Parathyroid adenoma (tissue), 2 donors: Measurements from ENCODE around the gene CADM4.

Source experiments
- H2AFZ ChIP-seq: fragments of 300-600 bp; sonication (generic); one replicate; pipeline ENCODE4 v1.7.0; 2017; ENCODE audit warnings: antibody characterized with exemption, mild to moderate bottlenecking
- H3K27ac ChIP-seq: fragments of 300-600 bp; sonication (generic); one replicate; pipeline ENCODE4 v1.7.0; 2017
- H3K27me3 ChIP-seq: fragments of 300-600 bp; sonication (generic); one replicate; pipeline ENCODE4 v1.7.0; 2017; ENCODE audit warnings: low read length; ENCODE audit not compliant: control insufficient read depth, insufficient read depth
- H3K36me3 ChIP-seq: fragments of 300-600 bp; sonication (generic); one replicate; pipeline ENCODE4 v1.7.0; 2017; ENCODE audit warnings: low read length; ENCODE audit not compliant: control insufficient read depth, insufficient read depth
- H3K4me1 ChIP-seq: fragments of 300-600 bp; sonication (generic); one replicate; pipeline ENCODE4 v1.7.0; 2017; ENCODE audit warnings: control low read depth
- H3K4me2 ChIP-seq: fragments of 300-600 bp; sonication (generic); one replicate; pipeline ENCODE4 v1.7.0; 2017; ENCODE audit warnings: low read length
- H3K4me3 ChIP-seq: fragments of 300-600 bp; sonication (generic); one replicate; pipeline ENCODE4 v1.7.0; 2017; ENCODE audit warnings: low read depth, low read length
- H3K79me2 ChIP-seq: fragments of 300-600 bp; sonication (generic); one replicate; pipeline ENCODE4 v1.7.0; 2017; ENCODE audit warnings: control low read depth
- H3K9ac ChIP-seq: fragments of 300-600 bp; sonication (generic); one replicate; pipeline ENCODE4 v1.7.0; 2017; ENCODE audit warnings: mild to moderate bottlenecking
- H3K9me3 ChIP-seq: fragments of 300-600 bp; sonication (generic); one replicate; pipeline ENCODE4 v1.7.0; 2017; ENCODE audit warnings: low read length; ENCODE audit not compliant: control insufficient read depth
- TF ChIP-seq, protein P1 (sequence below): fragments of 300-600 bp; sonication (generic); IDR thresholded peaks from one replicate; pipeline ENCODE4 v1.7.0; 2017; ENCODE audit warnings: antibody characterized with exemption, mild to moderate bottlenecking
- donor health status: primary hyperparathyroidism.

The CADM4 gene

DNA sequence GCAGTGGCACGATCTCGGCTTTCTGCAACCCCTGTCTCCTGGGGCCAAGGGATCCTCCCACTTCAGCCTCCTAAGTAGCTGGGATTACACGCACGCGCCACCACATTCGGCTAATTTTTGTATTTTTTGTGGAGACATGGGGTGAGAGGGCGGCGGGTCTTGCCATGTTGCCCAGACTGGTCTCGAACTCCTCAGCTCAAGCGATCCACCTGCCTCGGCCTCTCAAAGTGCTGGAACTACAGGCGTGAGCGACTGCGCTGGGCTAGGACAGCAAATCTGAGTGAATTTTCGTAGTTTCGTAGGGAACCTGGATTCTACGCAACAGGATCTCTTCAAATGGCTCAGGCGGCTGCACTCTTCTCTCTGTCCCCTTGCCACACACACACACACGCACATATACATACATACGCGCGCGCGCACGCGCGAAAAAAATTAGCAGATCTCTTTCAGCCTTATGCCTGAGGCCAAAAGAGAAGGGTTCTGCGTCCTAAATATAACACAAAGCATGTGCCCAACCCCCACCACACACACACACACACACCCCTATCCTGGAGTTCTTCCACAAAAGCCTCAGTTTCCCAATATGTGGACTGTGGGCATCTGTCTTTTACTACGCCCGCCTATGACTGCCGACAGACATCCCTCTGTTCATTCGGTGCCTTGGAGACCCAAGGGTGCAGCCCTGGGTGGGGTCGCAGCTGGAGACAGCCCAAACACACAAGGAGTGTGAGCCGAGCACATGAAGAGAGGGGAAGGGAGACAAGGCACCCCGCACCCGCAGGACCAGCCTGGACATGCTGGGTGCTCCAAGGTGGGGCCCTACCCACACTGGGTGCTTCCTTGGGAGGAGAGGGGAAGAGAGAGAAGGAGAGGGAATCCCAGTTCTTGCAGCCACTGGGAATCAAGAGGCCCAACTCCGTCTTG, 63.4 kb downstream of the CADM4 start:
- TF ChIP-seq, protein P1, sequence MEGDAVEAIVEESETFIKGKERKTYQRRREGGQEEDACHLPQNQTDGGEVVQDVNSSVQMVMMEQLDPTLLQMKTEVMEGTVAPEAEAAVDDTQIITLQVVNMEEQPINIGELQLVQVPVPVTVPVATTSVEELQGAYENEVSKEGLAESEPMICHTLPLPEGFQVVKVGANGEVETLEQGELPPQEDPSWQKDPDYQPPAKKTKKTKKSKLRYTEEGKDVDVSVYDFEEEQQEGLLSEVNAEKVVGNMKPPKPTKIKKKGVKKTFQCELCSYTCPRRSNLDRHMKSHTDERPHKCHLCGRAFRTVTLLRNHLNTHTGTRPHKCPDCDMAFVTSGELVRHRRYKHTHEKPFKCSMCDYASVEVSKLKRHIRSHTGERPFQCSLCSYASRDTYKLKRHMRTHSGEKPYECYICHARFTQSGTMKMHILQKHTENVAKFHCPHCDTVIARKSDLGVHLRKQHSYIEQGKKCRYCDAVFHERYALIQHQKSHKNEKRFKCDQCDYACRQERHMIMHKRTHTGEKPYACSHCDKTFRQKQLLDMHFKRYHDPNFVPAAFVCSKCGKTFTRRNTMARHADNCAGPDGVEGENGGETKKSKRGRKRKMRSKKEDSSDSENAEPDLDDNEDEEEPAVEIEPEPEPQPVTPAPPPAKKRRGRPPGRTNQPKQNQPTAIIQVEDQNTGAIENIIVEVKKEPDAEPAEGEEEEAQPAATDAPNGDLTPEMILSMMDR, result no peak
- peak overlapping the region; percentile 85 for H2AFZ ChIP-seq
- peak overlapping the region; percentile 79 for H3K4me2 ChIP-seq
- no peaks in the 10 kb centered on the region for H3K27me3 ChIP-seq
- H3K9ac ChIP-seq, result no peak overlapping the region
- H3K79me2 ChIP-seq, result peaks cover 10% of the 10 kb centered on the region
- peak overlapping the region; percentile 31 for H3K27ac ChIP-seq
- H3K9me3 ChIP-seq, result no peaks in the 10 kb centered on the region
- H3K36me3 ChIP-seq, result no peaks in the 10 kb centered on the region
- H3K4me1 ChIP-seq, result no peaks in the 10 kb centered on the region
- peak overlapping the region; percentile 90 for H3K4me3 ChIP-seq

DNA sequence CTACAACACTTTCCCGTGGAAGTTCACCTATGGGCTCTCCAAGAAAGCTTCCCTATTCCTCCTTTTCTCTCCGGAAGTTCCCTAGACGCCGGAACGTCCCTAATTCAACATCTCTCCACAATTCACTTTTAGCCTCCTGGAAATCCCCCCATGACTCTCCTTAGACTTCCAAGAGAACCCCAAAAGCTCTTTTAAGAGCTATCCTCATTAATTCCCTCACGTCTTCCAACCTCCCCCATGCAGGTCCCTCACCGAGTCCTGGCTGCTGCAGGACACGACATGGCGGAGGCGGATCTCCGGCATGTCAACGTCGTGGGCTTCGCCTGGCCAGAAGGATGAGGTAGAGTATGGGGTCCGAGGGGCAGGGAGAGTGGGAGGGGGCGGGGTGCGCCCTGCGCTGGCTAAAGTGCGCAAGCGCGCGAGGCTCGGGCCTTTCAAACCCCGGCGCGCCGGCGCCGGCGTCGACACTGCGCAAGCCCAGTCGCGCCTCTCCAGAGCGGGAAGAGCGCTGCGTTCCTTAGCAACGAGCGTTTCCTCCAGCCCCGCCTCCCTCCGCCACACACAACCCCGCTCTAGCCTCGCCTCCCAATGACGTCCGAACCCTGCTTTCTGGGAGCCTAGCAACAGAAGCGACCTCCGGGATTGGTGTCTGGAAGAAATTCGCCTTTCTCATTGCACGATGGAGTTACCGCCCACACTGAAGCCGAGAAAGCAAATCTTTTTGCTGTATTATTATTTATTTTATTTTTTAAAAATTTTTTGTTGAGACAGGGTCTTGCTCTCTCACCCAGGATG, 64.3 kb downstream of the CADM4 start, which contains the start of the genes PINLYP and XRCC1:
TSS of gene PINLYP (plus strand) at position 646 of the 795 bp plus-strand sequence. CDS start 1,391 bp downstream, outside the sequence.
TSS of gene XRCC1 (minus strand) at position 372 of the 795 bp plus-strand sequence. CDS start at position 303, 69 bp downstream.
- Histone ChIP-seq H3K9ac (peak within 1 kb of the TSS; percentile 87), H3K27ac (peak within 1 kb of the TSS; percentile 69), H3K4me2 (peak within 1 kb of the TSS; percentile 97), H3K4me3 (peak within 1 kb of the TSS; percentile 90), H3K36me3 (no peaks in the 10 kb centered on the region), H3K4me1 (no peaks in the 10 kb centered on the region), H3K9me3 (no peaks in the 10 kb centered on the region), H3K79me2 (peaks cover 11% of the 10 kb centered on the region), H2AFZ (peak within 1 kb of the TSS; percentile 85), H3K27me3 (no peaks in the 10 kb centered on the region)
- TF ChIP-seq, protein P1, result no peak

DNA sequence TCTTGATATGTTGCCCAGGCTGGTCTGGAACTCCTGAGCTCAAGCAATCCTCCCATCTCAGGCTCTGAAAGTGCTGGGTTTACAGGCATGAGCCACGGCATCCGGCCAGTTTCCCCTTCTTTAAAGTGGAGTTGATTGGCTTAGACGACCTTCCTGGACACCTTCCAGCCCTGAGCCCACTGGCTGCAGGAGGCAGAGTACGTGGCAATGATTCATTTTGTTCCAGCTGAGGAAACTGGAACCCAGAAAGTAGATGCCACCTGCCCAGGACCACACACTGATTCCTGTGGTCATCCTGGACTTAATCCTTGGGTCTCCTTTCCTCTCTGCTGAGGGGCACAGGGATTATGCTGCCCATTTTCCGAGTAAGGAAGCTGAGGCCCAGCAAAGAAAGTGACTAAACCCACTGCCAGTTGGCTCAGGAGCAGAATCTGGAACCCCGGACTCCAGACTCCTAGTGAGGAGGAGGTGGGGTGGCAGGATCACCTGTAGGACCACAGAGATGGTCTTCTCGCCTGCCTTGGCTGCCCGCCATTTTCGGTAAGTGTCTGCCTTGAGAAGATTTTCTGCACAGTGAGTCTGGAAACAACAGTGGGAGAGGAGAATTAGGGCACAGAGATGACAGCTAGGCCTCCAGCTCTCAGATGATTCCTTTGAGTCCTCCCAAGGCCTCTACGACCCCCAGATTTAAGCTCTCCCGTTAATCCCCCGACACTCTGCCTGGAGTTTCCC, 65.1 kb downstream of the CADM4 start:
- H3K9ac ChIP-seq, result peak overlapping the region; percentile 87
- H3K36me3 ChIP-seq, result no peaks in the 10 kb centered on the region
- H2AFZ ChIP-seq, result peak overlapping the region; percentile 85
- H3K27ac ChIP-seq, result peak overlapping the region; percentile 69
- no peaks in the 10 kb centered on the region for H3K9me3 ChIP-seq
- peak overlapping the region; percentile 97 for H3K4me2 ChIP-seq
- peak overlapping the region; percentile 90 for H3K4me3 ChIP-seq
- H3K4me1 ChIP-seq, result no peaks in the 10 kb centered on the region
- H3K27me3 ChIP-seq, result no peaks in the 10 kb centered on the region
- H3K79me2 ChIP-seq, result peaks cover 18% of the 10 kb centered on the region
- TF ChIP-seq, protein P1, result no peak
